HFFc6 (cell line): ENCODE data around the gene GABRG3. TPM values are rescaled to one million over a fixed set of nuclear protein-coding genes. Genes with fewer than 3 reads are reported as not detected.

Experiments
- DNase-seq: peaks from one replicate; pipeline ENCODE4 v3.0.0-alpha.2; 2018
- H3K27ac Mint-ChIP-seq: 2 replicates; pipeline ENCODE4 v1.8.0; 2020; ENCODE audit warnings: mild to moderate bottlenecking, mixed read lengths
- H3K27me3 Mint-ChIP-seq: 2 replicates; pipeline ENCODE4 v1.8.0; 2021; ENCODE audit warnings: mild to moderate bottlenecking, moderate library complexity, mixed read lengths; ENCODE audit not compliant: insufficient read depth
- H3K36me3 Mint-ChIP-seq: 2 replicates; pipeline ENCODE4 v1.8.0; 2021; ENCODE audit warnings: low read depth, mixed read lengths
- H3K4me1 Mint-ChIP-seq: 2 replicates; pipeline ENCODE4 v1.8.0; 2020; ENCODE audit warnings: low read depth, mixed read lengths
- H3K4me3 Mint-ChIP-seq: 2 replicates; pipeline ENCODE4 v1.8.0; 2020; ENCODE audit warnings: mild to moderate bottlenecking, moderate library complexity, mixed read lengths
- H3K9me3 Mint-ChIP-seq: 2 replicates; pipeline ENCODE4 v1.8.0; 2020; ENCODE audit warnings: mild to moderate bottlenecking, mixed read lengths
- total RNA-seq, 6 experiments: library from RNA; stranded (reverse); fragmentation: NEBNext Ultra II Directional; extraction: Animal tissue kit (Norgen Biotek cat#: 25700); gene quantifications; 2 replicates in 1 of 6; 3 replicates in 5 of 6; pipeline ENCODE4 v1.2.3, GENCODE V29; 2021
- TF ChIP-seq, protein P1 (sequence below): fragments of 200-600 bp; sonication (generic); IDR thresholded peaks from 2 replicates; pipeline ENCODE4 v1.5.0; 2021; ENCODE audit warnings: antibody characterized with exemption, mild to moderate bottlenecking

GABRG3 gene
- total RNA-seq, 6 experiments from 2014 or later, result not detected

DNA sequence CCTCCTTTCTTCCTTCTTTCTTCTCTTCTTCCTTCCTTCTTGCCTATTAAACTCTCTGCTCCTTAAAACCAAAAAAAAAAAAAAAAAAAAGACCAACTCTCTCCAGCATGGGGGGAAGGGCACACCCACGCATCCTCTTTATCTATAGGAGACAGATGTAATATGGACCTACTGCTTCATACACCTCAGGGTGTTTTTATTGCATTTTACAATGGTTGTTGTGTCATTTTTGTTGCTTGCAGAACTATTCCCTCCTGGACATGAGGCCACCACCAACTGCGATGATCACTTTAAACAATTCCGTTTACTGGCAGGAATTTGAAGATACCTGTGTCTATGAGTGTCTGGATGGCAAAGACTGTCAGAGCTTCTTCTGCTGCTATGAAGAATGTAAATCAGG, 561.4 kb downstream of the GABRG3 start:
- no peak for DNase-seq
- Mint-ChIP-seq H3K27ac (no peak overlapping the region), H3K4me3 (no peak overlapping the region), H3K27me3 (peaks cover 2% of the 10 kb centered on the region; the same call in 1 of the 2 replicates), H3K9me3 (peaks cover 37% of the 10 kb centered on the region), H3K36me3 (no peaks in the 10 kb centered on the region), H3K4me1 (no peaks in the 10 kb centered on the region)
- TF ChIP-seq, protein P1, sequence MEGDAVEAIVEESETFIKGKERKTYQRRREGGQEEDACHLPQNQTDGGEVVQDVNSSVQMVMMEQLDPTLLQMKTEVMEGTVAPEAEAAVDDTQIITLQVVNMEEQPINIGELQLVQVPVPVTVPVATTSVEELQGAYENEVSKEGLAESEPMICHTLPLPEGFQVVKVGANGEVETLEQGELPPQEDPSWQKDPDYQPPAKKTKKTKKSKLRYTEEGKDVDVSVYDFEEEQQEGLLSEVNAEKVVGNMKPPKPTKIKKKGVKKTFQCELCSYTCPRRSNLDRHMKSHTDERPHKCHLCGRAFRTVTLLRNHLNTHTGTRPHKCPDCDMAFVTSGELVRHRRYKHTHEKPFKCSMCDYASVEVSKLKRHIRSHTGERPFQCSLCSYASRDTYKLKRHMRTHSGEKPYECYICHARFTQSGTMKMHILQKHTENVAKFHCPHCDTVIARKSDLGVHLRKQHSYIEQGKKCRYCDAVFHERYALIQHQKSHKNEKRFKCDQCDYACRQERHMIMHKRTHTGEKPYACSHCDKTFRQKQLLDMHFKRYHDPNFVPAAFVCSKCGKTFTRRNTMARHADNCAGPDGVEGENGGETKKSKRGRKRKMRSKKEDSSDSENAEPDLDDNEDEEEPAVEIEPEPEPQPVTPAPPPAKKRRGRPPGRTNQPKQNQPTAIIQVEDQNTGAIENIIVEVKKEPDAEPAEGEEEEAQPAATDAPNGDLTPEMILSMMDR, result no peak

DNA sequence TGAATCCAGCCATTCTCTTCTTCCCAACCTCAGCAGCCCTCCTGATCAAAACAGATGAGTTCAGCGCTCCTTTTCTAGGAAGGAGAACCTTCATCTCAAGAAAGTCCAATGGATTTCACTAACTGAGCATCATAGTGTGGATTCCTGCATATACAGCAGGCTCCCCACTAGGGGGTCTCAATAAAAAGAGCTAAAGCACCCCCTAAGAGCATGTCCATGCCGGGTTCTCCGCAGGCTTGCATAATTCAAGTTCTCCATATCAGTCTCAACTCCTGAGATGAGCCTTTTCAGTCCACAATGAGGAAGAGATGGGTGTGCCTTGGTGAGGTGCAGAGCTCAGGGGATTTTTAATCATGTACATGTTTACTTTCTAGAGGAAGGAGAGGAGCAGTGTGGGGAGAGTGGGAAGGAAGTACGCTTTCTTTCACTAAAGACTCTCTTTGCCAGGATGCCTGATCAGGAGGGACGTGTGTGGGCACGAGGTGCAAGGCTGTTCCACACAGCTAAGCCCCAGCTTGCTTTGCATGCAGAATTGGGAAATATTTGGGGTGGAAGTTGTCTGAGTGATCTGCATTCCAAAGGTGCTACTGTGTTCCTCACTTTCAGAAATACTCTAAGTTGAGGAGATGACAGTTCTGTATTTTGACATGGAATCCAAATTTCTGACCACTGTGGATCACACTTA, 564.6 kb downstream of the GABRG3 start:
- Mint-ChIP-seq H3K27ac (no peak overlapping the region), H3K9me3 (peaks cover 35% of the 10 kb centered on the region), H3K36me3 (peaks cover under 1% of the 10 kb centered on the region; the same call in 1 of the 2 replicates), H3K4me1 (no peaks in the 10 kb centered on the region), H3K27me3 (peaks cover 2% of the 10 kb centered on the region; the same call in 1 of the 2 replicates), H3K4me3 (no peak overlapping the region)
- no peak for DNase-seq
- TF ChIP-seq, protein P1, result no peak

DNA sequence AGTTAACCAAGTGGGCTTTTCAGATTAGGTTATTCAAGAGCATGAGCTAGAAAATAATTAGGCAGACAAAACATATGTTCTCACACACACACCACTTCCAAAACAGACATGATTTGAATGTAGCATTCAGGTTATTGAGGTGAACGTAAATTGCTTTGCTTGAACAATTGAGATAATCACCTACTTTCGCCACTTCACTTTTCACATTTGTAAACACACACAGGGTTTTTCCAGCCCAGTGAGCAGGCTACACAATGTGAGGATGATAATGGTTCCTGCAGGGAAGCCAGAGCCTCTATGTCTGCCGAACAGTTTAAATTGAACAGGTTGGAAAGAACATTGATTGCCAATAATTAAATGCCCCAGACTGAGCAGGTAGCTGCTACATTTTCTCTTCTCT, 567.3 kb downstream of the GABRG3 start:
- TF ChIP-seq, protein P1, result no peak

DNA sequence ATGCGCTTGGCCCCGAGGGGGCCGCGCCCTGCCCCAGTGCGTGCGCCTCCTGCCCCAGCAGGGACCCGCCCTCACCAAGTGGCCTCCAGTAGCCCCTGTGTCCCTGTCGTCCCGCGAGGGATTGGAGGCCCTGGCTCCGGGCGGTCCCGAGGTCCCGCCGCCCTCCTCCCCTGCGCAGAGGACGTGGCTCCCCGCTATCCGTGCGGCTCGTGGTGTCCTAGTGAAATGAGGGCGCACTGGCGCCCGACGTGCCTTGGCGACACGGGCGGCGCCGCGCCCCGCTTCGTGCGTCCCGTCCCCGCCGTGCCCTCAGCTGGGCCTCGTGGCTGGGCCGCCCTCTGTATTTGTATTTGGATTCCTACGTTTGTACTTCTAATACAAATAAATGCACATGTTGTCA, 570.6 kb downstream of the GABRG3 start:
- H3K9me3 Mint-ChIP-seq, result peaks cover 32% of the 10 kb centered on the region
- no peak for DNase-seq
- TF ChIP-seq, protein P1, result no peak
- no peaks in the 10 kb centered on the region; the same call in 1 of the 2 replicates for H3K27me3 Mint-ChIP-seq
- H3K4me1 Mint-ChIP-seq, result no peaks in the 10 kb centered on the region
- no peak overlapping the region for H3K4me3 Mint-ChIP-seq
- peaks cover 7% of the 10 kb centered on the region for H3K36me3 Mint-ChIP-seq
- H3K27ac Mint-ChIP-seq, result no peak overlapping the region

More for the DNA sequence above, 567.3 kb downstream of the GABRG3 start:
- H3K9me3 Mint-ChIP-seq, result peaks cover 41% of the 10 kb centered on the region
- no peaks in the 10 kb centered on the region for H3K4me1 Mint-ChIP-seq
- H3K36me3 Mint-ChIP-seq, result peaks cover 7% of the 10 kb centered on the region
- H3K4me3 Mint-ChIP-seq, result no peak overlapping the region
- H3K27me3 Mint-ChIP-seq, result peaks cover 2% of the 10 kb centered on the region; the same call in 1 of the 2 replicates
- DNase-seq, result no peak
- no peak overlapping the region for H3K27ac Mint-ChIP-seq

DNA sequence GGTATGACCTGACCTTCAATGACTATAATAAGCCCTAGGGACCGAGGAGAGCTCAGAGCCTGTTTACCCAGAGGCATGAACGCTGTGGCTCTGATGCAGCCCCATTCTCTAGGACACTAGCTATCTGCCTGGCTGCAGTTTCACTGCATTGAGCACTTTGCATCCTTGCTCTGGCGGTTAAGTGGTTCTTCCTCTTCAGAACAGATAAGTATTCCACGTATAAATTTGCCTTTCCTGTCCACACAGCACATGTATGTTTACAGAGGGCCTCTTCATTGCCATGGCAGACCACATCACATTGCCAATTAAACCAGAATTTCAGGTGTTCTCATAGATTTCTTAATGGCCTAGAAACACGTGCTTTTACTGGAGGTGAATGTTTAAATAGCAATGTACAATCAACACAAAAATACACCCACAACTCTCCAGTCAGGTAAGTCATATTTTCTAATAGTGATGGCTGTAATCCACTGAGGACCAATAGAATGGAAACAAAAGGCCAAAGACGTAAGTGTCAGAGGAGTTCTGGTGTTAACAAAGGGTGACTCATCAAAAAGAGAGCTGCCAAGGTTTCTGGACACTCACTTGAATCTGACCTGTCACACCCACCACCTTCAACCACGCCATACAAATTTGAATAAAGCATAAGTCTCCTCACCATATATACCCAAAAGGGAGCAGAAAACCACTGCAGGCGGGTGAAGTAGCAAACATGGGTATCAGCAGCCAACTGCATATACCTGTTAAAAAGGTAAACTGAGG, 574.7 kb downstream of the GABRG3 start:
- no peak overlapping the region for H3K4me3 Mint-ChIP-seq
- TF ChIP-seq, protein P1, result no peak
- H3K27ac Mint-ChIP-seq, result no peak overlapping the region
- H3K9me3 Mint-ChIP-seq, result peaks cover 33% of the 10 kb centered on the region
- no peaks in the 10 kb centered on the region for H3K4me1 Mint-ChIP-seq
- H3K27me3 Mint-ChIP-seq, result no peaks in the 10 kb centered on the region
- peaks cover 5% of the 10 kb centered on the region for H3K36me3 Mint-ChIP-seq
- DNase-seq, result no peak
